GM18499 (cell line): ENCODE results near the gene BCL11B.

Source experiments
- ATAC-seq: cut with Tn5 transposase; IDR thresholded peaks from one replicate; pipeline ENCODE4 v1.9.1; 2021; ENCODE audit warnings: moderate number of reproducible peaks; ENCODE audit not compliant: insufficient read depth, unreplicated experiment

The BCL11B gene

GRCh38 chr14:99271951-99272631 is at the start of gene BCL11B:
BCL11B (minus strand) TSS chr14:99272197; CDS start chr14:99271218, 979 bp downstream.
- ATAC-seq: peak; percentile 81

DNA sequence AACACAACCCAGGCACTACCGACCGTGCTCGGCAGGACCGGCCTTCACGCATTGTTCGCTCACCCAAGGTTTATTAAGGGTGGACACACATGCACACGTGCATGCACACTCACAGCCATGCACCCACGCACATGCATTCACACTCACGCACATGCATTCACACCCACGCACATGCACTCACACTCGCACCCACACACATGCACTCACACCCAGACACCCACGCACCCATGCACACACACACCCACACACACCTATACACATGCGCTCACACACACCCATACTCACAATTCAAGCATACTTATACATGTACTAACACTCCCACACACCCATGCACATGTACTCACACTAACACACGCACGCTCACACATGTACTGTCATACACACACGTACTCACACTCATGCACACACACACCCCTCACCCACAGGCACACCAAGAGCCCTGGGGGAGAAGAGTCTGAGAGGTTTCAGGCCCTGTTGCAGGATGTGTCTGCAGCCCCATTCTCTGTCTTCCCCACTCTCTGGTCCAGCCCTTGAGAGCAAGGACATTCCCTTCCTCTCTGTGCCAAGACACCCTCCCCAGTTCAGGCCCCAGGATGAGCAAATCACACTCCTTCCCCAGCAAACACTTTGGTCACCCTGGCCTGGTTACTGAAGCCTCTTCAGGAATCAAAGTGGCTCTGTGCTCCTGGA is 49.4 kb upstream of the BCL11B start:
- ATAC-seq: no peak

GRCh38 chr14:99320621-99321235 is 48.7 kb upstream of the BCL11B start:
- ATAC-seq: no peak

- peak; percentile 66 for ATAC-seq
Measured at GRCh38 chr14:99320105-99320572, 48.1 kb upstream of the BCL11B start.

DNA sequence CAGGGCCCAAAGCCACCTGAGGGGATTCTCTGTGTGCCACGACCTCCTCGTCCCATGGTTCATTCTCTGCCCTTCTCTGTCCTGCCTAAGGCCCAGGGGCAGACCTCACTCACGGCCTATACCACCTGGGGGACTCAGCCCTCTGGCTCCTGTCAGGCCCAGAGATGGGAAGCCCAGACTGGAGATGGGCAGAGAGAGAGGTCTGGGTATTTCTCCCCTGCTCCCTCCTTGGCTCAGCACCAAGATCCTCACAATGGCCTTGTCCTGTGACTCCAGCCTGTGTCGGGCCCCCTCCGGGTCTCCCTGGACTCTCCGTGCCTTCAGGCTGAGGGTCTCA is 46.9 kb upstream of the BCL11B start:
- ATAC-seq: no peak

DNA sequence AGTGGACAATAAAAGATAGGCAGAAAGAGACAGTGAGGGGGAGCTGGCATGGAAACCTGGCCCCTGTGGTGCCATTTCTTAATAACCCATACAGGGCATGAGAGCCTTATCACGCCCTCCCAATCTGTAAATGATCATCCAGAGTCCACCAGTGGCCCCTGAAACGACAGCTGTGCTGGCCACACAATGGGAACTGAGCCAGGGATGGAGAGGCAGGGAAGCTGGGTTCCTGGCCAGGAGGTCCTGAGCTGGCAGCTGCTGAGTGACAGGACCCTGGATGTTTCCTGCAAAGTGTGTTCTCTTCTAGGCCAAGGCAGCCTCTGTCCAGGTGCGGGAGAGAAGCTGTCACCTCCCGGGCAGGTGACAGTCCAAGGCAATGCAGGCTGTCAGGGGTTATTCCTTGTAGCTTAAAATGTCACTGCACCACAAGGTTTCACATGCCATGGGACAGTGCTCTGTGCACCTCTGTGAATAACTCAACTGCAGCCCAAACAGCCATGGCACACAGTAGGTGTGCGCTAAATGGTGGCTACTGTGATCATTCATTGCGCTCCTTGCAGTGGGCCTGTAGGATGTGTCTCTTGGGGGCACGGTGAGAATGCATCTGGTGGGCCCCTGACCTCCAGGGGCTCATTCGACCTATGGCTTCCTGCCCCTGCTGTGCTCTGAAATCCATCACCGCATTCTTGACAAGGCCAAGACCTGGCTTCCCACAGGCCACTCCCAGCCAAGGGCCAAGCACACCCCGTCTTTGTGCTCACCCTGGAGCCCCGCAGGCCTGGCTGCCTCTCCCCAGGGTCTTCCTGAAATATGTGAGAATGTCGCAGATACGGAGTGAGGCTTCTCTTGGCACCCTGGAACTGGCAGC is 46.3 kb upstream of the BCL11B start:
- ATAC-seq: no peak

DNA sequence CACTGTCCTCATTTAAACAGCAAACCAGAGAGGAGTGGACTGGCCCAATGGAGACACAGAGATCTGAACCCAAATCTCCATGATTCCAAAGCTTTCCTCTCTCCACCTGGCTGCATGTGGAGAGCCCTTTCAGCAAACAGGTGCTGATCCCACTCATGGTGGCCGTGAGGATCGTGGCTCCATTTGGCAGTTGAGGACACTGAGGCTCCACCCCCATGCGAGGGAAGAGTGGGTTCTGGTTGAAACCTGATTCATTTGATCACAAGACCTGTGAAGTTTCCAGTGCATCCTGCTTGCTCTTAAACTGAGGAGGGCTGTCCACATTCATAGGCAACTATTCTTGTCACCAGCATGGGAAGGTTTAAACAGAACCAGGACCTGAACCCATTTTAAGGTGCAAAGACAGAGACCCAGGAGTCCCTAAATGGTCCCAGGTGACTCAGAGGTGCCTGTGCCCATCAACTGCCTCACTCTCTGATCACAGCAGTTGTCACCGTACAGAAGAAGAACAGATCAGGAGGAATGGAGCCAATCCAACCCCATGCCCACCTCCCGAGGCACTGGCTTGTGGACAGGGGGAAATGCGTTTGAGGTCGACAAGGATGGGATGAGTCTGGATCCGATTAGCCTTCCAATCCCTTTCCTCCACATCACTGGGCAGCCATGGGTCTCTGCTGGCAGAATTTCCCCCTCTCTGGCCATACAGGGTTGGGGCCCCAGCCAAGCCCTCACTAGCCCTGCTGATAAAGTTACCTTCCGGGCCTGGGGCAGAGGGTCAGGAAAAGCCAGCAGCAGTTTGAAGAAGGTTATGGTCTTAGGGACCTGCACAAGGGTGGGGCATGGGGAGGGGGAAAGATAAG is 45.5 kb upstream of the BCL11B start:
- ATAC-seq: no peak

DNA sequence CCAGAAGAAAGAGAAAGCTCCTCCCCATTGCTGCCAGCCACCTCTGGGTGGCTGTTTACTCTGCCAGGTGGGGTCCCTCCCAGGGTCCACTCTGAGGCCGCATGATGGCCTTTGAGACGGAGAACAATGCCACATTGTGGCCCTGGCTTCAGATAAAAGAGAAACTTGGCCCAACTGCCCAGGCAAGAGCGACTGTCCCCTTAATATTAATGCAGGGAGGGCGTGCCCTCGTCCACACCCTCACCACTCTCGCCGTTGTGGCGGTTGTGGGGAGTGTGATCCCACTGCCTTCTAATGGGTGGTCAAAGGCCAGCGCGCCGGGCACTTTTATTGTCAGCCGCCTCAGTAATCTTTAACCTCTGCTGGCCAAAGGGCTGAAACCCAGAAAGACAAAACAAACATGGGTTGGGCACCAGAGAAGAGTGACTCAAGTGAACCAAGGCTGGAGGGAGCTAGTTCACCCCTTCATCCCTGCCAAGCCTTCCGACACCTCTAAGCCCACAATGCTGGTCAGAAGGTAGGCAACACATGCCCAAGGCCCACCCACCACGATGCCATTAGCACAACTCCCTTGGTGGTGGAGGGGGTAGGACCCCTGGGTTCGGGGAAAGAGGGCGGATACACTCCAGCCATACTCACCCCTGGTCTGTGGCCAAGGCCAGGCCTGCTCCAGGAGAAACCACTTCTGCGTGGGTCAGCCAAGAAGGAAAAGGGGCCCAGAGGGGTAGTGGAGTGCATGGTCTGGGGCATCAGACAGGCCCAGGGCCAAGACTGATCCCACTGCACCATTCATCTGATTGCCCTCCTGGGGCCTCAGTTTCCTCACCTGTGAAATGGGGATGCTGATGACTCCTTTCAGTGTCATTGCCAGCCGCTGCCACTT is 44.5 kb upstream of the BCL11B start:
- no peak for ATAC-seq

DNA sequence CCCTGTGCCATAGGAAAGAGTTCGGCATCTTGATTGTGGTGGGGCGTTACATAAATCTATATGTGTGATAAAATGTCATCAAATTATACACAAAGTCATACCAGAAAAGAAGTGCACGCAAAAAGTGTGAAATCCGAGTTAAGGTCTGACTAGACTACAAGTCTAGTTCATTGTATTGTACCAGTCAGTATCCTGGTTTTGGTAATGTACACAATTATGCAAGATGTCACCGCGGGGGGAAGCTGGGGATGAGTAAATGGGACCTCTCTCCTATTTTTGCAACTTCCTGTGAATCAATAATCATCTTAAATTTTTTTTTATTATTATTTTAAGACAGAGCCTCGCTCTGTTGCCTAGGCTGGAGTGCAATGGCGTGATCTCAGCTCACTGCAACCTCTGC is 43.2 kb upstream of the BCL11B start:
- ATAC-seq: no peak

DNA sequence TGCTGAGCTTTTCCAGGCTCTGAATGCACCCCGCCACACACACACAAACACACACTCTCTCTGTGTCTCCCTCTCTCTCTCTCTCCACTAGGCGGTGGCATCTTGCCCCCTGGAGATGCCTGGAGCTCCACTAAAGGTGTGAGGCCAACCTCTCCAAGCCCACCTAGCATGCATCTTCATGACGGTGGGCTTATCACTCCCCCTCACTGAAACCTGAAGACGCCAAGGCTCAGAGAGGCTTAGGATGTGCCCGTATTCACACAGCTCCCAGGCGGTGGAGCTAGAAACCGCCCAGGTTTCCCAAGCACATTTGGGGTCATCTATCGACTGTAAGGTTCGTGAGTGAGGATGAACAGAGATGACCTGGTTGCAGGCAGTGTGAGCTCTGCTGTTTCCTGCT is 42.6 kb upstream of the BCL11B start:
- ATAC-seq: no peak

GRCh38 chr14:99313234-99313633 is 41.2 kb upstream of the BCL11B start:
- no peak for ATAC-seq

DNA sequence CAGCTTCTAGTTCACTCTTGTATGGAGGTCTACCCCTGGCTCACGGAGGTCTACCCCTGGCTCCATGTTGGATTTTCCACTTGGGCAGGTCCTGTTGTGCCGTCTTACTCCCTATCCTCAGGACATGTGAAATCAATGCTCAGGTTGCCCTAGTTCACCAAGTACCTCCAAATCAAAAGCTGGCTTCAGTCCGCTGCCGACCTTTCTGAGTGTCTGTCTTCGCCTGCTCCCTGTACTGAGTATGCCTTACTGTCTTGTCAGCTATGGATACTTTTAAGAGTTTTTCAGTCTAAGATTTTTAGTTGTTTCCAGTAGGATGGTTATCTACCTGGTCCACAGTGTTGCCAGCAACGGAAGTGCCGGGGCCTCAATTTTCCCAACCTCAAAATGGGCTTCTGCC is 40.1 kb upstream of the BCL11B start:
- ATAC-seq: no peak

DNA sequence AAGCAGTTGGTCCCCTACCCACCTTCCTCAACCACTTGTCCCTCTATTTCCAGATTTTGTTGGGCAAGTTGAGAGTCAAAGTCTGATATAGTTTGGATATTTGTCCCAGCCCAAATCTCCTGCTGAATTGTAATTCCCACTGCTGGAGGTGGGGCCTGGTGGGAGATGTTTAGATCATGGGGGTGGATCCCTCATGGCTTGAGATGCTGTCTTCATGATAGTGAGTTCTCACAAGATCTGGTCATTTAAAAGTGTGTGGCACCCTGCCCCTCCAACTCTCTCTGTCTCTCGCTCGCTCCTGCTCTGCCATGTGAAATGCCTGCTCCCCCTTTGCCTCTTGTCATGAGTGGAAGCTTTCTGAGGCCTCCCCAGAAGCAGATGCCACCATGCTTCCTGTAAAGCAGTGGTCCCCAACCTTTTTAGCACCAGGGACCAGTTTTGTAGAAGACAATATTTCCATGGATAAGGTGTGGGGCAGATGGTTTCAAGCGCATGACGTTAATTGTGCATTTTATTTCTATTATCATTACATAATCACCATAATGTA is 37.3 kb upstream of the BCL11B start:
- ATAC-seq: no peak

DNA sequence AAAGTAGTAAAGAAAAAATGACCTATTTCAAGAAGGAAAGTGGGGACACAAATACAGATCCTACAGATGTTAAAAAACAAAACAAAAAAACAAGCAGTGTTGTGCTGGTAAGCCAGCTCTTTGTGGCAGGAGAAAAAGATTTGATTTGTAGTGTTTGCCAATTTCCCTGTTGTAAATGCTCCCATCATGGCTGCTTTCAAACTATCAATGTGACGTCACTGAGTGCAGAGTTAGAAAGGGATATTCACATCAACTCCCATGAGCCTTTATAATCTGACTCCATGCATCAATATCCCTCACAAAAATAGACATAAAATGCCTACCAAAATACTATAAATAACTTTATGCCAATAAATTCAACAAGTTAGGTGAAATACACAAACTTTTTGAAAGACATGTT is 32.2 kb upstream of the BCL11B start:
- ATAC-seq: no peak

GRCh38 chr14:99300190-99300589 is 28.2 kb upstream of the BCL11B start:
- ATAC-seq: no peak

- ATAC-seq: no peak
Measured at GRCh38 chr14:99296517-99296916, 24.5 kb upstream of the BCL11B start.

GRCh38 chr14:99289394-99290189 is 17.6 kb upstream of the BCL11B start:
- ATAC-seq: no peak

DNA sequence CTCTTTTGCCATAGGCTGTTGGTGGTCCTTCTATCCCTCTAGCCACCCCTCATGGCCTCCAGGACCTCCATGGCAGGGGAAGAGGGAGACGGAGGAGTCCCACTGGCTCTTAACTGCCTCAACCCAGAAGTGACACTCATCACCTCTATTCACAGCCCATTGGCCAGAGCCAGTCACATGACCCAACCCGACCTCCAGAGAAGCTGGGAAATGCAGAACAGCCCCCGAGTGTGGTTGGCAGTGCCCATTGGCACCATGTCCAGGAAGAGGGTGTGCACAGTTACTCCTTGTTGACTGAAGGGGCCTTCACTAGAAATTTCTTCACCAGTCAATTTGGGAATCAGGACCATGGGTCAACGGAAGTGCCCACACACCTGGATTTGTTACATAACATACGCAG is 17.0 kb upstream of the BCL11B start:
- ATAC-seq: no peak
